KMS-11 (cell line): ENCODE data around the gene SEPTIN5.

Source experiments
- H2AFZ ChIP-seq: fragments of 200-600 bp; sonication (generic); 2 replicates; pipeline ENCODE4 v1.6.1; 2016; ENCODE audit warnings: antibody characterized with exemption, mixed run types, low read depth
- H3K27ac ChIP-seq: fragments of 200-600 bp; sonication (generic); 2 replicates; pipeline ENCODE4 v1.6.1; 2016; ENCODE audit warnings: mild to moderate bottlenecking, mixed run types
- H3K27me3 ChIP-seq: fragments of 200-600 bp; sonication (generic); 2 replicates; pipeline ENCODE4 v1.6.1; 2017; ENCODE audit warnings: mild to moderate bottlenecking, low read depth, mixed run types, moderate library complexity; ENCODE audit not compliant: insufficient read depth
- H3K36me3 ChIP-seq: fragments of 200-600 bp; sonication (generic); 2 replicates; pipeline ENCODE4 v1.6.1; 2017; ENCODE audit warnings: mild to moderate bottlenecking, mixed run types; ENCODE audit not compliant: insufficient read depth
- H3K4me1 ChIP-seq: fragments of 200-600 bp; sonication (generic); 2 replicates; pipeline ENCODE4 v1.6.1; 2016; ENCODE audit warnings: mild to moderate bottlenecking, low read depth, mixed run types; ENCODE audit not compliant: poor library complexity, severe bottlenecking
- H3K4me2 ChIP-seq: fragments of 200-600 bp; sonication (generic); 2 replicates; pipeline ENCODE4 v1.7.0; 2016; ENCODE audit warnings: mild to moderate bottlenecking, mixed run types
- H3K4me3 ChIP-seq: fragments of 200-600 bp; sonication (generic); IDR thresholded peaks from 2 replicates; pipeline ENCODE4 v1.6.1; 2017; ENCODE audit warnings: low read depth, low read length, mixed read lengths; ENCODE audit not compliant: insufficient read depth
- H3K79me2 ChIP-seq: fragments of 200-600 bp; sonication (generic); 2 replicates; pipeline ENCODE4 v1.6.1; 2016; ENCODE audit warnings: low read depth, mixed run types; ENCODE audit not compliant: insufficient read depth
- H3K9ac ChIP-seq: fragments of 200-600 bp; sonication (generic); 2 replicates; pipeline ENCODE4 v1.6.1; 2016; ENCODE audit warnings: mild to moderate bottlenecking, mixed run types
- H4K20me1 ChIP-seq: fragments of 200-600 bp; sonication (generic); 2 replicates; pipeline ENCODE4 v1.6.1; 2016; ENCODE audit warnings: mild to moderate bottlenecking, mixed run types; ENCODE audit not compliant: insufficient read depth
- TF ChIP-seq, protein P1 (sequence below): fragments of 200-600 bp; sonication (generic); conservative IDR thresholded peaks from 2 replicates; pipeline ENCODE4 v1.6.1; 2017; ENCODE audit warnings: low read depth, mild to moderate bottlenecking, antibody characterized with exemption, low read length, moderate library complexity, mixed read lengths

Gene SEPTIN5

DNA sequence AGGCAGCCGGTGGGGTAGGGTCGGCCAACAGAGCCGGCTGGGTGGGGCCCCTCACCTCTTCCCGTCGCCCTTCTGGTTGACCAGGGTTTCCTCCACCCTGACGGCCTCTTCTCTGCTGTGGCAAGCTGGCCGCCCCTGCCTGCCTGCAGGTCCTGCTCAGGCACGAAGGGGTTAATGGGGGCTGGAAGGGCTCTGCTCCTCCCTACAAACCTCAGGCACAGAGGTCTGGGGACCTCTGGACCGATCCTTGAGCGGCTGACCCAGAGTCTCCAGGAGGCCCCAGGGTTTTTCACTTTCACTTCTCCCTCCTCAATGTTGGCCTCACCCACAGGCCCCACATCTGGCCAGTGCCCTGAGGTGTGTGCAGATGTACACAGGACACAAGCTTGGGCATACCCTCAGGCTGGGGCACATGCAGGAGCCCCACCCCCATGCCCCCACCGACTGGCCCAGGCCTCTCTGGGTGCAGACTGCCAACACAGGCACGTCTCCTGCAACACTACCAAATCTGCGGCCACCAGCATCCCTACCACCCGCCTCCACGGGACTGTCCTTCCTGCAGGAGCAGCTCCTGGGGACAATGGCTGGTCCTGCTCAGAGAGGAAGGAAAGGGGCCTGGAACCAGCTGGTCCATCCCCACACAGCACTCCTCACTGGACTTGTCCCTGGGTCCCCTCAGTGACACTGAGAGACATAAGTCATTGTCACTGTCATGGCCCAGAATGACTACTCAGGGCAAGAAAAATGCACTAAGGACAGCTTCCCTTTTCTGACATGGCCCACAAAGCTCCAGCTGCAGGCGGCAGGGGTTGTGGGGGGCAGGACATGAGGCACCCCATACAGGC is 43.1 kb downstream of the SEPTIN5 start:
- Histone ChIP-seq H3K4me2 (peak overlapping the region; percentile 63; the same call in 1 of the 2 replicates), H4K20me1 (no peaks in the 10 kb centered on the region)

DNA sequence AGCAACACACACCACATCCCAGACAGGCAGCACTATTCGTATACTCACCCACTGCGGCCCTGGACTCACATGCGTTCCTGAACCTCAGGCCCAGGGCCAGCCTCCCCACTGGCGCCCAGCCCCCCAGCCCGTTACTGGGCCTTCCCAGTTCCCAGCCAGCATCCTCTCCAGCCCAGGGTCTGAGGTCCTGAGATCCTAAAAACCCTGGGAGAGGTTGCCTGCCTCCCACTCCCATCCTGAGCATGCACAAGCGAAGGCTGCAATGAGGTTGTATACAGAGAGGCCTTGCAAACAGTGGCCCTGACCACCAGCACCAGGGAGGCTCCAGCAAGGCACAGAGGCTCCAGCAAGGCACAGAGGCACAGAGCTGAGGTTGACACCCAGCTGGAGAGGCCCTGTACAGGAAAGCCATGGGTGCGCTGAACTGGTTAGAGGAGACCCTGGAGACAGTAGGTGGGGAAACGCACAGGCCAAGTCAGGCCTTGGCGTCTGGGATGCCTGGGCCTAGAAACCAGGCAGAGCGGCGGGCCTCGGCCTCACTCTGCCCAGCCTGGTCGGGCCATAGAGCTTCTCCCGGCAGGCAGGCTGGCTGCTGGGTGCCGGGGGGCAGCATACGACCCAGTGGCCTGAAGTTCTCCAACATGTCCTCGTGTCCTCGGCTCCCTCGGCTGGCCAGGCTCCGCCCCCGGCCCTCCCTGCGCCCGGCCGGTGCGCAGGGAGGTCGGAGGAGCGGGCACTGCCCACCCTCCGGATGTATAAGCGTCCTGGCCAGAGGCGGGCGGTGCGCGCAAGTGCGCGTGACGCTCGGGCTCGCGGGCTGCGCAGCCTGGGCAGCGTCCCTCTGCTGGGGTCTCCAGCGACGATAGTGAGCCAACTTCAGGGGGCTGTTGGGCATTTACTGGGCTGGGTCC is 43.9 kb downstream of the SEPTIN5 start:
- Histone ChIP-seq H3K27ac (no peak overlapping the region), H4K20me1 (no peaks in the 10 kb centered on the region), H3K4me1 (peaks cover 8% of the 10 kb centered on the region), H3K79me2 (no peaks in the 10 kb centered on the region), H3K36me3 (no peaks in the 10 kb centered on the region), H2AFZ (no peak overlapping the region), H3K4me3 (no peak overlapping the region), H3K9ac (no peak overlapping the region), H3K27me3 (peaks cover 47% of the 10 kb centered on the region; the same call in 1 of the 2 replicates), H3K4me2 (no peak overlapping the region)
- TF ChIP-seq, protein P1, sequence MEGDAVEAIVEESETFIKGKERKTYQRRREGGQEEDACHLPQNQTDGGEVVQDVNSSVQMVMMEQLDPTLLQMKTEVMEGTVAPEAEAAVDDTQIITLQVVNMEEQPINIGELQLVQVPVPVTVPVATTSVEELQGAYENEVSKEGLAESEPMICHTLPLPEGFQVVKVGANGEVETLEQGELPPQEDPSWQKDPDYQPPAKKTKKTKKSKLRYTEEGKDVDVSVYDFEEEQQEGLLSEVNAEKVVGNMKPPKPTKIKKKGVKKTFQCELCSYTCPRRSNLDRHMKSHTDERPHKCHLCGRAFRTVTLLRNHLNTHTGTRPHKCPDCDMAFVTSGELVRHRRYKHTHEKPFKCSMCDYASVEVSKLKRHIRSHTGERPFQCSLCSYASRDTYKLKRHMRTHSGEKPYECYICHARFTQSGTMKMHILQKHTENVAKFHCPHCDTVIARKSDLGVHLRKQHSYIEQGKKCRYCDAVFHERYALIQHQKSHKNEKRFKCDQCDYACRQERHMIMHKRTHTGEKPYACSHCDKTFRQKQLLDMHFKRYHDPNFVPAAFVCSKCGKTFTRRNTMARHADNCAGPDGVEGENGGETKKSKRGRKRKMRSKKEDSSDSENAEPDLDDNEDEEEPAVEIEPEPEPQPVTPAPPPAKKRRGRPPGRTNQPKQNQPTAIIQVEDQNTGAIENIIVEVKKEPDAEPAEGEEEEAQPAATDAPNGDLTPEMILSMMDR: no peak

More for the DNA sequence above, 43.1 kb downstream of the SEPTIN5 start:
- H3K4me1 ChIP-seq: peaks cover 8% of the 10 kb centered on the region
- no peak overlapping the region; the same call in 1 of the 2 replicates for H3K9ac ChIP-seq
- TF ChIP-seq, protein P1: no peak
- no peak overlapping the region for H3K4me3 ChIP-seq
- H3K36me3 ChIP-seq: no peaks in the 10 kb centered on the region
- no peak overlapping the region for H3K27ac ChIP-seq
- peak overlapping the region; percentile 44; the same call in 1 of the 2 replicates for H2AFZ ChIP-seq
- peaks cover 53% of the 10 kb centered on the region; the same call in 1 of the 2 replicates for H3K27me3 ChIP-seq
- H3K79me2 ChIP-seq: no peaks in the 10 kb centered on the region

DNA sequence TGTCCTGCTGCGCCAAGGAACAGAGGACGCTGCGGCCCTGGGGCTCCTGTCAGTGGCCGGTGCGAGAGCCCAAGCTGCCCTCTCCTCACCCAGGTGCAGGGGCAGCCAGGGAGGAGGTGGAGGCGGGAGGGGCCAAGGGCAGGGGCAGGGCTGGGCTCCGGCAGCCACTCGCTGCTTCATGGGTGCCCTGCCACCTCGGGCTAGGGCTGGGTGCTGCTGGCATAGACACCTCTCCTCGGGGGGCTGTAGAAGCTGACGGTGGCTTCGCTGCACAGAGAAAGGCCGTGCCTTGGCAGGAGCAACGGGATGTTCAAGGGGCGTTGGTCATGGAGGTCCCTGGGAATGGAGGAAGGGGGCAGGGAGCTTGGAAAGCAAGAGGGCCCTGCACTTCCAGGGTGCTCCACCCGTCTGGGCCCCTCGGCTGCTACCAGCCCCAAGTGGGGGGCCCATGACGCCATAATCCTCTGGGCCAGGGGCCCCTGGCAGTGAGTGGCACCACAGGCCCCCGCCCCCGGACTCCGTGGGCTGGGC is 44.7 kb downstream of the SEPTIN5 start:
- no peaks in the 10 kb centered on the region for H4K20me1 ChIP-seq
- no peak overlapping the region for H2AFZ ChIP-seq
- TF ChIP-seq, protein P1: no peak
- no peak overlapping the region for H3K27ac ChIP-seq
- H3K36me3 ChIP-seq: no peaks in the 10 kb centered on the region
- peaks cover 41% of the 10 kb centered on the region; the same call in 1 of the 2 replicates for H3K27me3 ChIP-seq
- no peaks in the 10 kb centered on the region for H3K79me2 ChIP-seq
- H3K9ac ChIP-seq: no peak overlapping the region
- H3K4me3 ChIP-seq: no peak overlapping the region
- no peak overlapping the region for H3K4me2 ChIP-seq
- H3K4me1 ChIP-seq: peaks cover 8% of the 10 kb centered on the region

DNA sequence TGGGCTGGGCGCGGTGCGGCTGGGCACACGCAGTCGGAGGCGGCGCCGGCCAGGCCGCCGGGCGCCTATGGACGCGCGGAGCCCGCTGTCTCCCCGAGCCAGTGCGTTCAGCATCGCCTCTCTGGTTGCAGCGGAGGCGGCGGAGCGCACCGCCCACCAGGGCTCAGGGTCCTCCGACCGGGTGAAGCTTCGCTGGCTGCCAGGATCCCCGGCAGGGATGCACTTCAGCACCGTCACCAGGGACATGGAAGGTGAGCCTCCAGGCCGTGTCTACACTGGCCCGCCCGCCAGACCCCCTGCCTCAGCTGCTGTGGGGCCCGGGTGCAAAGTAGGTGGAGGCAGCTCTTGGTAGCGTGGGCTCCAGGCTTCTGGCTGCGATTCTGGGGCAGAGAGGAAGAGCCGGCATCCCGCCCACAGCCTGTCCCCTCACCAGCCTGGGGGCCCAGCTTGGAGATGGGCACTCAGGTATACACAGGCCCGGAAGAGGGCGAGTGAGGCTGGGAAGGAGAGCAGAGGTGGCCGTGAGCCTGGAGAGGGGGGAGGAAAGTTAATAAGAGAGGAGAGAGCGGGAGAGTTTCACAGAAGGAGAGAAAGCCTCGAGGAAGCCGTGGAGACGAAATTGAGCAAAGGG is 45.2 kb downstream of the SEPTIN5 start:
- TF ChIP-seq, protein P1: no peak
- Histone ChIP-seq H2AFZ (no peak overlapping the region), H4K20me1 (no peaks in the 10 kb centered on the region), H3K4me3 (no peak overlapping the region), H3K4me2 (no peak overlapping the region), H3K9ac (no peak overlapping the region), H3K36me3 (no peaks in the 10 kb centered on the region), H3K4me1 (peaks cover 8% of the 10 kb centered on the region), H3K27me3 (peaks cover 35% of the 10 kb centered on the region; the same call in 1 of the 2 replicates), H3K27ac (no peak overlapping the region), H3K79me2 (no peaks in the 10 kb centered on the region)
